DMS79 treated with DMSO at 0.1 percent for 48 hours (cell line): ENCODE measurements around the gene ZNF692.

Experiments
- DNase-seq: peaks from one replicate; lab custom pipeline; 2025; lab: John Stamatoyannopoulos, UW

The ZNF692 gene

DNA sequence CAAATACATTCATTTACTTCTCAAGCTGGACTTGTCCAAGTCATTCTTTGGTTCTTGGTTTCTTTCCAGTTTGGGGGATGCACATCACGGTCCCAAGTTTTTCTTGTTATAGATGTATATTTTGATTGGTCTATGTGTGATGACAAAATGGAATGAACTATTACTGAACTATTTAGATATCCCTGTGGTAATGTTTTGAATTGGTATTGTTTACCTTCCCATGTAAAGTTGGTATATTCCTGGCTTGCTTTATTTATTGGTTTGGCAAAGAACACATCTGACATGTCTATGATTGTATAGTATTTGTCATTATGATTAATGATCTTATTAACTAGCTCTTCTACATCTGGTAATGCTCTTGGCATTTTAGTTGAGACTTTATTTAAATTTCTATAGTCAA, 22.4 kb upstream of the ZNF692 start:
- DNase-seq: no peak

GRCh38 chr1:248873993-248874533, 15.2 kb upstream of the ZNF692 start:
- peak; percentile 89 for DNase-seq

DNA sequence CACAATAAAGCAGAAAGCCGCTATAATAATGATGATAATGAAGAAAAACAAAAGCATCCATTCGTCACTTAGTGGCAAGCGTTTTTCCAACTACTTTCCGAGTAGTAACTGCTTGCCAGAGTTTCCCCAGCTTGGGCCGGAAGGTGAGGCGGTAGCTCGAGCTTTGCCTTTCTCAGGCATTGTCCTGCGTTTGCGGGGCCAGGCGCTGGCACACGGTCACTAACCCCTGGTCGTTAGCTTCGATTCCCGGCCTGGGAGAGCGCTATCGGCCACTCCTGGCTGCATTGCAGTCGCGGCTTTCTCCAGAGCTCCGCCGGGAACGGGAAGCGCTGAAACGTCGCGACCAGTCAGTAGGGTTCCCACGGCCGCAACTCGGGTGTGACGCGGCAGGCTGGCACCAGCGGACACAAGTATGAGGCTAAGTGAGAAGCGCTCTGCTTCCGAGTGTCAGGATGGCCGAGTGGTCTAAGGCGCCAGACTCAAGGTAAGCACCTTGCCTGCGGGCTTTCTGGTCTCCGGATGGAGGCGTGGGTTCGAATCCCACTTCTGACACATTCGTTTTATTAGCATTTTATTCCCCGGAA, 14.6 kb upstream of the ZNF692 start:
- DNase-seq: peak; percentile 92

GRCh38 chr1:248872752-248873408, 14.0 kb upstream of the ZNF692 start:
- DNase-seq: peak; percentile 74

DNA sequence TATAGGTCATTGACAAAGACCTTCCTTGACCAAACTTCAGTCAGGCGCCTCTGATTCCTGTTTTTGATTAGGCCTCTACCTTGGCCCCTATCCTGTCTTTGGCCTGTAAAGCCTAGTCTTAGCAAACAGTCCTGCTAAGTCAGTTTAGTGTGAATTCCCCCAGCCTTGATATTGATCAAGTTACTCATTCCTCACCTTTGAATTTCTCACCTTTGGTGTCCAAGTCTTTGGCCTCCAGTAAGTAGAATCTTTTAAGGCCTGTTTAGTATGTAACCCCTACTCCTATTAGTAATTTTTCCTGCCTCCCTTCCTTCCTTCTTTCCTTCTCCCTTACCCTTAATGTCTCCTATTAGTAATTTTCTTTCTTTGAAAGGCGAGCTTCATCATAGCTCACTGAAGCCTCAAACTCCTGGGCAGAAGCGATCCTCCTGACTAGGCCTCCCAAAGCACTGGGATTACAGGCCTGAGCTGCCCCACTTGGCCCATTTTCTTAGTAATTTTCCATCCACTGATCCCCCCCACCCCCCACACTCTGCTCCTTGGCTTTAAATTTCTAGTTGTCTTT, 13.0 kb upstream of the ZNF692 start:
- DNase-seq: no peak

DNA sequence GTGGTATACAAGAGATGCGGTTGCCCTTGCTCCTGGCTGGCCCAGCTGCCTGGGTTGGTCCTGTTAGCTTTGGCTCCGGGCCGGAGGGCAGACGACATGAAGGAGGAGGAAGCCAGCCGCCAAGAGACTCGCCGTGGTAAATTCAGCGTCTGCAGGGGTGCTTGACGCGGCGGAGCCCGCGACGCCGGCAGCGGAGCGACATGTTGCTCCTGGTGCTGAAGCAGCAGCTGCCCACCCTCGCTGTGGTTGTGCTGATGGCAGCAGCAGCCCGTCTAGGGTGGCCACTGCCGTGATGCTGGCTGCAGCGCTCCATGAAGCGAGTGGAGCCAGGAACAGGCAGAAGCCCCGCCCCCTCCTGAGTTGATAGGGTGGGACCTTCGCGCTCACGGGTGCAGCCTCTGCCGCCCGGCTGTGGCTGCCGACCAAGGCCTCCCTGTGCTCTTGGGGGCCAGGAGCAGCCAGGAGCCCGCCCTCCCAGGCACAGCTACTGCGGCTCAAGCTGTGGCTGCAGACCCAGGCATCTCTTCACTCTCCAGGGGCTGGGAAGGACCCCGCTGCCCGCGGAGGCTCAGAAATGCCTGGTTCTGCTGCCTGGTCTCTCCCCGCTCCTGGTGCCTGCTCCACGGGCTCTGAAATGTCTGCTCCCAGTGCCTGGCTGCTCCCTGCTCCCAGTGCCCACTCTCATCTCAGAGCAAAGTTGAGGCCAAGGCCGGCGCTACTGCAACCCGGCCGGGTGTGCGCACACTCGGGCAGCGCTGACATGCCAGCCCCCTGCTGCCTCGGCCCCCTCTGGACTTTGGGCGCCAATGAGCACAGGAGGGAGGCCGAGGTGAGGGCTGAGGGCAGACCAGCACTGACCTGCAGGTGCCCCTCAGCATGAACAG, 4.4 kb upstream of the ZNF692 start:
- DNase-seq: peak; percentile 90

DNA sequence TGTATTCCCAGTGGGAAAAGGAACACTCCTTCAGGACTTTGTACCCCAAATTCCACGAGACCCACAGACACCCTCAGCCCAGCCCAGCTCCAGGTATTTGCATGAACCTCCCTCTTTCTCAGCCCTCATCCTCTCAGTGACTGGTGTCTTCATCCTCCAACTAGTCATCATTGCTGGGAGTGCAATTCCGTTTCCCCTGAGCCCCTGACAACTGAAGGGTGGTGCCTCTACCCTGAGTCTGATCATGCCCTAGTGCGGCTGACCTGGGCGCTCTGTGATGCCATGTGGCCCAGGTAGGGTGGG, 3.8 kb upstream of the ZNF692 start:
- DNase-seq: no peak

DNA sequence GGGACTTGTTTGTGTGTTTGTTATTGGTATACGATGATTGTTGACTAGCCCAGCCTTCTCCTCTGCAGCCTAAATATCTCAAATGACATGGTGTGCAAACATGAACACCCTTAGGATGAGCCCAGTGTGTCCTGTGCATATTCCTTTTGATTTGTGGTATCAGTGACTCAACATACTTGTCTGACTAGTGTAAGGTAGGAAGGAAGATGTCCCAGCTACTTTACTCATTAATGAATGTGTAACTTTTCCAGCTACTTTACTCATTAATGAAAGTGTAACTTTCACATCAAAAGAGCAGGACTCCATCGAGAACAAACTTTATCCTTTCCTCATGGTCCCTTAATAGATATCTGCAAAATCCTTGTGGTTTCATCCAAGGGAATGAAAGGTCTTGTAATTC, 2.7 kb upstream of the ZNF692 start:
- DNase-seq: no peak

- DNase-seq: no peak
Observed at GRCh38 chr1:248860007-248860406, 1.1 kb upstream of the ZNF692 start.

GRCh38 chr1:248858096-248858890, 592 bp downstream of the ZNF692 start:
- peak; percentile 67 for DNase-seq

DNA sequence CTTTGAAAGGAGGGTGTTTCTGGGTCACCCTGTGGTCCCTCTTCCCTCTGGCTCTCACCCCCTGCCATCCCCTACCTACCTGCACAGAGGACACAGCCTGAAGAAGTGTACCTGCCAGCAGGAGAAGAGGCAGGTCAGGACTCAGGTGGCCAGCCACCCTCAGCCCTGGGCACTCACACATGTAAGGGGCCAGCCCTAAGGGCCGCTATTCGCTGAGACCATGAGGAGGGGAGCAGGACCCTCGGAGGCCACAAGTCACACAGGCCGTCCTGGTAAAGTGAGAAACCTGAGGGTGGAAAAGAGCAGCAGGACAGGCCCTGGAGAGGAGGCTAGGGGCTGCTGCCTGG, 1.2 kb downstream of the ZNF692 start:
- DNase-seq: no peak

DNA sequence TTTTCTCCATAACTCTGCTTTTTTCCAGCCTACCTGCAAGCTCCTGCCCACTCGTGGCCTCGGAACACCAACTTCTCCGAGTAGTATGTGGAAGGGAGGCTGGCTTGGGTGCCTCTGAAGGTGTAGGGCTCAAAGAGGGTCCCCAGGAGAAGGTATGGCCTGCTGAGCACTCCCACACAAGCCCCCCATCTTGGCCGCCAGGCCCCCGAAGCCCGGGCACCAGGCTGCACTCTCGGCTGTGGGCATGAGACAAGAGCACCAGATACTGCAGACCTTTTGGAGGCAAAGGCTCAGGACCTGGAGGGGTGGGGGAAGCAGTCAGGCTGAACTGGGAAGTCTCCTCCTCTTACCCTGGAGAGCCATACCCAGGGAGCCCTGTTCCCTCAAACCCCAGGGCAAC, 1.7 kb downstream of the ZNF692 start:
- DNase-seq: no peak

GRCh38 chr1:248856176-248856575, 2.7 kb downstream of the ZNF692 start:
- no peak for DNase-seq

- DNase-seq: no peak
Observed at GRCh38 chr1:248855580-248855979, 3.3 kb downstream of the ZNF692 start.

DNA sequence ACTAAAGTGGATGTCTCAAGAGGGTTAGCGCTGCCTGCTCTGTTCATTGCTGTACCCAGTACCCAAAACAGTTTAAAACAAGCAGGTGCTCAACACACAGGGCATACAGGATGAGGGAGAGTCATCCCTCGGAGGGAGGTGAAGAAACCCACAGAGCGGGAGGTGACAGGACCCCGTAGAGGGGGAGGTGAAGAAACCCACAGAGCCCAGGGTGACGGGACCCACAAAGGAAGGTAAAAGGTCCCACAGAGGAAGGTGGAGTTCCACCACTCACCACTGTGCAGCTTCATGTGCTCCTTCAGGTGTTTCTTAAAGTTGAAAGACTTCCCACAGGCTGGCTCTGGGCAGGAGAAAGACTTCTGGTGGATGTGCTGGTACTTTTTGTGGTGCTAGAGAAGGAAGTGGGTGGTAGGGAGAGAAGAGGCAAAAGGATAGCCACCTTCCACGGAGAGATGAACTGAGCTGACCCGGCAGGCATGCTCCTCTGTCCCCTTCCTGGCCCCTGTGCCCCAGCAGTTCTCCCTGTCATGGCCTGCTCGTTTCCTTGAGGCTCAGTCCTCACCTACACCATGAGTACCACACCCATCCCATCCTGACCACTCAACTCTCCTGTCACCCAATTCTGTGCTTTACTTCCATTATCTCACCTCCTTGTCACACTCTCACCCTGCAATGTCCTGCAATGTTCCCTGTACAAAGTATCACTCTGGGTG, 5.1 kb downstream of the ZNF692 start:
- no peak for DNase-seq

GRCh38 chr1:248852481-248853405, 6.1 kb downstream of the ZNF692 start:
- DNase-seq: no peak

DNA sequence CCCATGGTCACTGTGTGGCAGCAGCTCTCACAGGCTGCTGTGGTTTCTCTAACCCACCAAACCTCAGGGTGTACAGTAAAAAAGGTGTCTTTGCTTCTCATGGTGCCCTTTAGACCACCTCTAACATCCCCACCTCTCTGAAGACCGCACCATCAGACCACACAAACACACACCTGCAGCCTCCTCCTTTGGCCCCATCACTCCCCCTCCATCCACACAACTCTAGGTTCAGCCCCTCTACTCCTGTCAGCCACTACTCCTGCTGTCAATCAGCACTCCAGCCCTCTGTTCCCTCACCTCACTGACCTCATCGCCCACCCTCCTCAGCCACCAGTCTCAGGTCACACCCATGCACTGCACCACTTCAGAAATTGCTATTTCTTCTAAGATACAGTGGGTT, 7.5 kb downstream of the ZNF692 start:
- DNase-seq: no peak

GRCh38 chr1:248850536-248851251, 8.2 kb downstream of the ZNF692 start:
- DNase-seq: no peak

DNA sequence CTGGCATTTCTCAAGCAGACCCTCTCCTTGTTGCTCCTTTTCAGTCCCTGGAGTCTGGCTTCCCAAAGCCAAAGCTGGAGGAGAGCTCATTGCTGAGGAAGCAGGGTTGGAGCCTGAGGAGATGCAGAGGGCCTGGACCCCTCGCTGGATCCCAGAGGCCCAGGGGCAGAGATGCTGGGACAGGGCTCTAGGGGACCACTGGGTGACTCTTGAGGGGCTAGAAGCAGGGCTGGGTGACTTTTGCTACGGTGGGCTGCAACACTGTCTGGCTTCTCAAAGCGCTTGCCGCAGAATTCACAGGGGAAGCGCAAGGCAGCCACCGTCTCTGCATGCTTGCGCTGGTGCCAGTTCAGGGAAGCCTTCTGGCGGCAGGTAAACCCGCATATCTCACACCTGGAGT, 8.8 kb downstream of the ZNF692 start:
- DNase-seq: no peak

- no peak for DNase-seq
Observed at GRCh38 chr1:248849637-248850036, 9.2 kb downstream of the ZNF692 start.
